ENCODE results near the gene APOL3.
"Not testable (repeated sequence)": the region's sequence is repeated elsewhere in the genome, so short reads cannot be mapped to it uniquely, and the experiment has no call there.

The APOL3 gene

DNA sequence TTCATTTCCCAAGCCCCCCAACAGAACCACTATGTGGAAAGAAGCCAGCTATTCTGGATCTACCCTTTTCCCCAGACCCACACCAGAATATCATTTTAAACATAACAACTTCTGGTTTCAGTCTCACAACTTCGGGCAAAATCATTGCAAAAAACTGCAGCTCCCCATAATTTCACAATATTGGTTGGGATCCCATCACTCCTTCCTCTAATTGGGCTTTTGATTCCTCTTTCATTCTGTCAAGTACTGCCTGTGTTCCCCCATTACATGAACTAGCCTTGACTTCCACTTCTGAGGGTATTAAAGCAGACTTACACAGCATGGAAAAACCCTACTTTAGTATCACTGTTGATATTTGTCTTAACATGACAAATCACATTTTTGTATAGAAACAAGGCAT, 4.1 kb upstream of the APOL3 start:
- peak overlapping the region in 2 of 21 experiments; percentile 33 to 94 for H3K27ac ChIP-seq
- no peak overlapping the region for H3K4me3 ChIP-seq

DNA sequence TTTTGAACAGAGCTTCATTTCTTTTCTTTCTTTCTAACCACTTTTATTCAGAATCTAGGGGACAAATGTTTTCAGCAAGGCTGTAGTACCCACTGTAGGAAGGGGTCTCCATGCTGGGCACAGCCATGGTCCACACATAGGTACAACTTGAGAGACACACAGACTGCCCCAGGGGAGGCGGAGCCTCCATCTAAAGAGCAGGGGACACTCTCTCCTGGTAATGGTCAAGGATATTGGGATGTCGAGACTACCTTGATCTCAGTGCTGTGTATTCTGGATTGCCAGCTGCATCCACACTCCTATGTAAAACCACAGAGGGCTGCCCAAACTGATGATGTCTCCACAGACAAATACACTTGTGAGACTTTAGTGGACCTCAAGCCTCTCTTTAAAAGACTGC, 2.9 kb upstream of the APOL3 start:
- Histone ChIP-seq H3K4me3 (no peak overlapping the region), H3K27ac (peak overlapping the region in 12 of 21 experiments; percentile 37 to 99 (median 72))

DNA sequence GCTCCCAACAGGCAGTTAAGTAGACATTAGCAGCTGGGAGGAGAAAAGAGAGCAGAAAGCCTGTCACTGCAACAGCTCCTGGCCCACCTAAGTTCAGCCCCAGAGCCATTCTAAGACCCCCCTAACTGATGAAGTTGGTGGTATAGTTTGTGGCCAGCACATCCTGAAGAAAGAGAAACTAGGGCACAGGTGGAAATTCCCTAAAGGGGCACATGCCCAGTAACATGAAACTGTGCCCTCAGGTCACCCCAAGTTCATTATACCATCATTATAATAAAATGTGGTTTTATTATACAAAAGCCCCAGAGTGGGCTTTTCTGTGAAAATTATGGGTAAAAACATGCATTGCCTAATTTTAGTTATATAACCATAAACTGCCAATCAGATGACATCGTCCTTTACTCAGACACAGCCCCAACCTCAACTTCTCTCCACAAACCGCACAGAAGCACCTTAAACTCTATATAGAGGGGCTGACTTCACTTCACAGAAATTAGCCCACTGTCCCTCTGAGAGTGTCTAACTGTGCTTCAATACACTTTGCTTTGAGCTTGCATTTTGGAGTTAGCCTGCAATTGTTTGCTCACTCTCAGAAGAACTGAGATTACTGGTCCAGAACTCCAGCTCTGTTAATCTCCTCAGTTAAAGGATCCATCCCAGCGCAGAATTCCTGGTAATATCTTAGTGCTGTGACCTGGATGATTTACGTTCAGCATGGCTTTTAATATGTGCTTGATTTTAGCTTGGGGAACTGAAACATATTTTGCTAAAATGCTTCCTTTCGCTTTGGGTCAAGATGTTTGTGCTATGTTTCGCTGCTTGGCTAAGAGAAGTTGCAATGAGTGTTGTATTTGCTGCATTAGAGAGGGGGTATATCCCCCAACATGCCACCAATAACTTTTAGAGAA, 1.8 kb upstream of the APOL3 start:
- no peak overlapping the region for H3K4me3 ChIP-seq
- H3K27ac ChIP-seq: peak overlapping the region in 17 of 21 experiments; percentile 2 to 99 (median 60)

DNA sequence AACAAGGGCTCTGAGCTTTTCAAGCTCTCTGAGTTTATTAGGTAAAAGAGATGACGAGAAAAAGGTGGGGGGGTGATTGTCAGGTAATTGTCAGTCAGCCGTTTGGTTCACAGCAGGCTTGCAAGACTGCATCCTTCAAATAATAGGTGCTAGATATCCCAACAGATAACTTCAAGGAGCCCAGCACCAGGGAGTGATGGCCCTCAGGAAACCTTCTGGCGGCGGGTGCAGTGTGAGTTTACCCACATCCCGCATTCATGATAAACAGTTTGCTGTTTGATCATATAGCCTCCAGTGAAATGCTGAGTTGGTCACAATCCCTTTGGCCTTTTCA, 1.2 kb upstream of the APOL3 start:
- peak overlapping the region in 15 of 21 experiments; percentile 2 to 99 (median 75) for H3K27ac ChIP-seq
- H3K4me3 ChIP-seq: not testable (repeated sequence)

DNA sequence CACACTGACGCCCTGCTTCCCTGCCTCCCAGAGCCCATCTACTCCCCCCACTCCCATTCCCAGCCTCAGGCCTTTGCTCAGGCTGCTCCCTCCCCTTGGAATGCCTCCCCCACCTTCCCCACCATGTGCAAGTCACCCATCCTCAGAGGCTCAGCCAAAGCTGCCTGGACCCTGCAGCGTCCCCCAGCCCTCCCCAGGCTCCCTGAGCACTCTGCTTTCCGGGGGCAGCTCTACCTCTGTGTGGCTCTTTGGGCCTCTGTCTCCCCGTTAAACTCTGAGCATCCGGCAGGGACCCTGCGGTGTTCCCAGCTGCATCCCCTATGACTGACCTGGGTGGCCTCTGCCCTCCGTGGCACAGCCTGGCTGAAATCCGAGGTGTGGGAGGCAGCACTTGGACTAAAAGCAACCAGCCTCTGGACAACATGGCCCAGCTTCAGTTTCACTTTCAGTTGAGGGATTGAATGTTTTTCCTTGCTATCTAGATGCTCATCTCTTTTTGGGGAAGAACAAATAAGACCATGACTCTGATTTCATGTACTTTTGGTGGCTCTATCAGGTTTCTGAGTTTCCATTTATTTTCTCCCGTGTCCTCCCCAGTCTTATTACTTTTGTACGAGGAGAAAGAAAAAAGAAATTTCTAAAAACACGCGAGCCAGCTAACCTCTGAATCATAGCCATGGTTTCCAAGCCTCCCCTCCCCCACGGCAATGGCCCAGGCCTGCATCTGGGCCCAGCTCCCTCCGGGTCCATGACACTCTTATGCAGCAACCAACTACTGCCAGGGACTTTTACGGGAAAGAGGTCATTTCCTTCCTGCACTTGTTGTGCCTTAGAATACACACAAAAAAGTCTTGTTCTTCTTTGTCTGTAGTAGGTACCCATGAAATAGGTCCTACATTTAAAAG, 3.8 kb downstream of the APOL3 start:
- H3K27ac ChIP-seq: peak overlapping the region; percentile 39 to 99 (median 92)
- peak overlapping the region; percentile 28 to 44 (median 39) for H3K4me3 ChIP-seq

DNA sequence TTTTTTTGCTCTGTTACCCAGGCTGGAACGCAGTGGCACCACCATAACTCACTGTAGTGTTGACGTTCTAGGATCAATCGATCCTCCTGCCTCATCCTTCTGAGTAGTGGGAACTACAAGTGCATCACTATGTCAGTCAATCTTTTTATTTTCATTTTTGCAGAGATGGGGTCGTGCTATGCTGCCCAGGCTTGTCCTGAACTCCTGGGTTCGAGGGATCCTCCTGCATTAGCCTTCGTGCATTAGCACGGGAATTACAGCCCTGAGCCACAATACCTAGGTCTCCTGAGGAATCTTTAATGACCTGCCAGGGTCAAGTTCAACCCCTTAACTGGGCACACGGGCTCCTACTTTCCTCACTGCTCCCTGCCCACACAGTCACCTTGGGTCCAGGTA, 4.4 kb downstream of the APOL3 start:
- H3K27ac ChIP-seq: peak overlapping the region; percentile 39 to 99 (median 92)
- H3K4me3 ChIP-seq: peak overlapping the region; percentile 28 to 44 (median 39)

DNA sequence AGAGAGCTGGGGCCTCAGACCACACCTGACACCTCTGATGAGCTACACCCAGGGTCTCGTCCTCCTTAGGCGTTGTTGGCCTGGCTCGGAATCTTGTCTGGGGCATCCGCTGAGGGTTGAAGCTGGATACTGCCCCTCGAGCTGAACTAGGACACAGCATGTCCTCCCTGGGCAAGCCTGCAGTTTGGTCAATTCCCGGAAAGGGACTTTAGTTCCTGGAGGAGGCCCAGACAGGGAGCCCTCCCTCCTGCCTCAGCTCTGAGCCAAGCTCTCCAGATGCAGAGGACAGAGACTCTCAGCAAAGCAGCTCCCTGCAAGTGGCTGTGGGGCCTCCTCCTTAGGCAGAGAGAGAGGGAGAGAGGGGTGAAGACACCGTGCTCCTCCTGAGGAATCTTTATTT, 4.9 kb downstream of the APOL3 start:
- H3K4me3 ChIP-seq: peak overlapping the region in 2 of 7 experiments; percentile 28 to 41
- peak overlapping the region; percentile 31 to 99 (median 92) for H3K27ac ChIP-seq

DNA sequence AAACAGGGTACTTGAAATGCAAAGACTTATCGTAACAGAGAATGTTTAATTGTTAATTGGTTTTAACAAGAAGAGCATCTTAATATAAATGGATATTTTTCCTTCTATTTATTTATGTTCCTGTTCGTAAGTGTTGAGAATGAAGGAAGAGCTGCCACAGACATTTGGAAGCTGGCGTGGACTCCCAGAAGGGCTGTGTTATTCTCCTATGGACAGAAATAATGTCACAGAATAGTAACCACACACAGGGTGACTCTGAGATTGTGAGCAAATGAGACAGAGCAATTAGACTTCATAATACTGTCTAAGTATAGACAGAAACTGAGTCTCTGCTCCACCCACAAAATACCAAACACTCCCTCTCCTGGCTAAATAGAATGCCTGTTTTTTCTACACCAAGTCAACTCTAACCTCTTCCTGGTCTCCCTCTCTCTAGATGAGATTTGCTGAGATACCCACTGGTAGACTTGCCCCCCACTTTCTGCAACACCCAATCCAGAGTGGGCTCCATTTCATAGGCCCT, 6.1 kb downstream of the APOL3 start:
- H3K27ac ChIP-seq: peak overlapping the region in 16 of 21 experiments; percentile 18 to 99 (median 92)
- no peak overlapping the region for H3K4me3 ChIP-seq

DNA sequence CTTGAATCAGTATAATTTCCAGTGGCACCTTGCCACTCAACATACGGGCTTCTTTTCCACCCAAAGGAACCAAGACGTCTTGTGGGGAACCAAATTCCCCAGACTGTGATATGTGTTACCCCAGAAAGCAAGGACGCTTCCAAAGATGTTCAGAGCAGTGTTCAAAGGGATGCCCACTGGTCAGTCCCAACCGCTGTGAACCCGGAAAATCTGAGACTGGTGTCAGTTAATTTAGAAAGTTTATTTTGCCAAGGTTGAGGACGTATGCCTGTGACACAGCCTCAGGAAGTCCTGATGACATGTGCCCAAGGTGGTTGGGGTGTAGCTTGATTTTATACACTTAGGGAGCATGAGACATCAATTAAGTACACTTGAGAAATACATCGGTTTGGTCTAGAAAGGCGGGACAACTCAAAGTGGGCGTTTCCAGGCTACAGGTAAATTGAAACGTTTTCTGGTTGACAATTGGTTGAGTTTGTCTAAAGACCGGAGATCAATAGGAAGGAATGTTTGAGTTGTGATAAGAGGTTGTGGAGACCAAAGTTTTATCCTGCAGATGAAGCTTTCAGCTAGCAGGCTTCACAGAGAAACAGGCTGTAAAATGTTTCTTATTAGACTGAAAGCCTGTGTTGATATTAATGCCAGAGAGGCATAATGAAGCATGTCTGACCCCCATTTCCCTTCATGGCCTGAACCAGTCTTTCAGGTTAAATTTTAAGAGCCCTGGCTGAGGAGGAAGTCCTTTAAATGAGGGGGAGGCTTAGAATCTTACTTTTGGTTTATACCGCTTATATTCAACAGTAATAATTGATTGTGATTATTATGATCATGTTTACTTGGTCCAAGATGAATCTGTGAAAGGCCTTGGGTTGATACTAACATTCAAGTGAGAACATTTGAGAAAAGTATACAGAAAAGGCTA, 6.8 kb downstream of the APOL3 start:
- Histone ChIP-seq H3K27ac (peak overlapping the region in 11 of 21 experiments; percentile 14 to 99 (median 89)), H3K4me3 (no peak overlapping the region)

DNA sequence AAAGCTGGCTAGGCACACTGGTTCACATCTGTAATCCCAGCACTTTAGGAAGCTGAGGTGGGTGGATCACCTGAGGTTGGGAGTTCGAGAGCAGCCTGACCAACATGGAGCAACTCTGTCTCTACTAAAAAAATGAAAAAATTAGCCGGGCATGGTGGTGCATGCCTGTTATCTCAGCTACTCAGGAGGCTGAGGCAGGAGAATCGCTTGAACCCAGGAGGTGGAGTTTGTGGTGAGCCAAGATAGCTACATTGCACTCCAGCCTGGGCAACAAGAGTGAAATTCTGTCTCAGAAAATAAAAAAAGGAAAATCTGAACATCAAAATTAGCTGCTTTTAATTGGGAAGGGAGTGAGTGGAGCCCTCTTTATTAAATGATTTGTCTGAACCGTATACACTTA, 7.7 kb downstream of the APOL3 start:
- not testable (repeated sequence) for H3K4me3 ChIP-seq
- peak overlapping the region in 2 of 21 experiments; percentile 8 to 91 for H3K27ac ChIP-seq

DNA sequence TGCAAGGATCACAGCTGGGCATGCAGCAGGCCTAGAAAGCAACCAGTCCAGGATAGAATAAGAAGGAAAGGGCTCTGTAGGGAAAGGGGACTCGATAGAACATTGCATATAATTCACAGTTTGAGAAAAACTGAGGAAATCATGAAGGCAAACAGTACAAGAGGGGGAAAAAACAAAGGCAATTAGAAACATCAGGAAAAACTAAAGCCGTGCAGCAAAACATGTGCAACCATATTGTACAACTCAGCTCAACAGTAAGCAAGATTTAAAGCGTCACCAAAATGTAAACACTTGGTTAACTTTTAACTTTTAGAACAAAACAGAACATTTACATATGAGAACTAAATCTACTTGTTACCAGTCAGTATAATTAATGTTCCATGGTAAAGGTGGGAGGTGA, 8.5 kb downstream of the APOL3 start:
- H3K27ac ChIP-seq: peak overlapping the region in 3 of 21 experiments; percentile 21 to 47 (median 22)
- no peak overlapping the region for H3K4me3 ChIP-seq

DNA sequence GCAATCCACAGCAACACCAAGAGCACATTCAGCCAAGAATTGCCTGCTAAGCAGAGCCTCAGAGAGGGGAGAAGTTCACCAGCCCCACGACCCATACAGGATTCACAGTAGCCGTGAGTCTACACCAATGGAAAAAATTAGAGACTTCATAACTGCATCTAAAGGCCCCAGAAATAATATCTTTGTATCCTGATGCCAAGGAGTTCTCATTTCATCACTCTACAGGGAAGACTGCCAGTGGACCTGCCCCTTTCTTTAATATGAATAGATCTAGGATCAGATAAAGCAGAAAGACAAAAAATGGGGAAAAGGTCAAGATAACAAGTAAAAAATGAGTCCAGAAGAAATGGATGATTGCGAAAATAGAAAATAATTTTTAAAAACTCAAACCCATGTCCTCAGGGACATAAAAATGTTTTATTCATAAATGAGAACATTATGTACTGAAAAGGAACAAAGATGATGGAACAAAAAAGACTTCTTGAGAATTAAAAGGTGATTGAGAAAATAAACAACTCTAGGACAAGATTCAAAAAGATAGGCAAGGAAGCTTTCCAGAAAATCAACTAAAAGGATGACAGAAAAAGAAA, 9.5 kb downstream of the APOL3 start:
- peak overlapping the region in 13 of 21 experiments; percentile 17 to 65 (median 38) for H3K27ac ChIP-seq
- no peak overlapping the region for H3K4me3 ChIP-seq

DNA sequence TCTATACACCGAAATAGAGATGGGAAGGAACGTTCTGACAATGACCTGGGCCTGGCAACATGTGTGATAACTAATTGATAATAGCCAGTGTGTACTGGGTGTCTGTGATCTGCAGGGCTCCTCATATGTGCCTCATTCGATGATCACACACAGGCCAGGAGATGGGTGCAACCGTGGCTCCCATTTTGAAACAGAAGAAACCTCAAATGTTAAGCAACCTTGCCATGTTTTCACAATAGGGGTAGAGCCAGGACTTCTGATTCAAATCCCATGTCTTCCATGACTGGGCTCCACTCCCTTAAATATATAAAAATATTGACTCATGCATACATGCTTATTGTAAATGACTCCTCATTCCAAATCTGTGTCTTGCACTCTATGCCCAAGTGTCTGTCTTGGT, 11.1 kb downstream of the APOL3 start:
- H3K4me3 ChIP-seq: no peak overlapping the region
- H3K27ac ChIP-seq: peak overlapping the region in 1 of 21 experiments; percentile 43

DNA sequence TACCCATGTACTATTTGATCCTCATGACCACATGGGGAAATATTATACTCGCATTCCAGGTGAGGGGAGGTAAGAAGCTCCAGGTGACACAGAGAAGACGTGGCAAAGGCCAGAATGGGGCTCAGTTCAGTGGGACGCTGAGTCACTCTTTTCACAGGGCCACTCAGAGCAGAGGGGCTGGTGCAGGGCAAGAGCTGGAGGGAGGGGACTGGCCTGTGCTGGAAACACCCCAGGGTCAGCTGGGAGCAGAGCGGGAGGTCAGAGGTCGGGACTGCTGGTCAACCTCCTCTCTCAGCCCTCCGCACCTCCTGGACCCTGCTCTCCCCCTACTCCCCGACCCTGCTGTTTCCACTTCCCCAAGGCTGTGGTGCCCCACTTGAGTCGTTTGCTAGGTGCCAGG, 12.1 kb downstream of the APOL3 start:
- Histone ChIP-seq H3K4me3 (no peak overlapping the region), H3K27ac (peak overlapping the region in 4 of 21 experiments; percentile 13 to 68 (median 38))

DNA sequence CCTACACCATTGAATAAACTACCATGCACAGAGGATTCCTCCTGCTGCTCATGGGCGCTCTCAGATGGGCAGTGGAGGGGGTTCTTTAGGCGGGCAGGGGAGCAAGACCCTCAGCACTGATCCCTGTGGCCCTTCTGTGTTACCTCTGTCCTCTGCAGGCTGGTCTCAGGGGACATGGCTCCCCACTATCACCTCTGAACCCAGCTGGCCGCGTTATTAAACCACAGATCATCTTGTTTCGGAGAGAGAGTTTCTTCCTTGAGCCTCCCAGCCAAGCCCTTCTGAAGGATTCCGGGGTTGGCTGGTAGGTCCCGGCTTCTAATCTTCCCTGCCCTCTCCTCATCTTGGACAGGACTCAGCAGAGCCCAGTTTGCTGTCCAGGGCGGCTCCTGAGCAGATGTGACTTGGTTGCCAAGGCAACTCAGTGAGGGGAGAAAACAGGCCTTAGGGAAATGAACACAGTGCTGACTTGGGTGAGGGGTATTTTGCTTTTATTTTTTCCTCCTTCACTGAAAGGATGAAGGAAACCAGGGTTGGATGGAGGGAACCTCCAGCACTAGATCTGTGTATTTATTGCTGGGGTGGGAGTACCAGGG, 13.3 kb downstream of the APOL3 start:
- Histone ChIP-seq H3K4me3 (no peak overlapping the region), H3K27ac (peak overlapping the region in 3 of 21 experiments; percentile 2 to 17 (median 2))

DNA sequence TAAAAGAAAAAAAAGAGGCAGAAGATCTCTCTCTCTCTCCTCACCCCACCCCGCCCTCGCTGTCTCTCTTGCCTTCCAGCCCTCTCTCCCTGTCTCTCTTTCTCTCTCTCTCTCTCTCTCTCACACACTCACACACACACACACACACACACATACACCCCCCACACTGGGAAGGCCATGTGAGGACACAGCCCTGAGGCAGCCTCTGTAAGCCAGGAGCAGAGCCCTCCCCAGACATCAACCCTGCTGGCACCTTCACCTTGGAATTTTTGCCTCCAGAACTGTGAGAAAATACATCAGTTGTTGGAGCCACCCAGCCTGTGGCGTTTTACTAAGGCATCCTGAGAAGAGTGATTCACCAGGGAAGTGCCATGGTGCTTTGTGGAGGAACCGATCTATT, 14.7 kb downstream of the APOL3 start:
- Histone ChIP-seq H3K27ac (peak overlapping the region in 1 of 21 experiments; percentile 21), H3K4me3 (no peak overlapping the region)

DNA sequence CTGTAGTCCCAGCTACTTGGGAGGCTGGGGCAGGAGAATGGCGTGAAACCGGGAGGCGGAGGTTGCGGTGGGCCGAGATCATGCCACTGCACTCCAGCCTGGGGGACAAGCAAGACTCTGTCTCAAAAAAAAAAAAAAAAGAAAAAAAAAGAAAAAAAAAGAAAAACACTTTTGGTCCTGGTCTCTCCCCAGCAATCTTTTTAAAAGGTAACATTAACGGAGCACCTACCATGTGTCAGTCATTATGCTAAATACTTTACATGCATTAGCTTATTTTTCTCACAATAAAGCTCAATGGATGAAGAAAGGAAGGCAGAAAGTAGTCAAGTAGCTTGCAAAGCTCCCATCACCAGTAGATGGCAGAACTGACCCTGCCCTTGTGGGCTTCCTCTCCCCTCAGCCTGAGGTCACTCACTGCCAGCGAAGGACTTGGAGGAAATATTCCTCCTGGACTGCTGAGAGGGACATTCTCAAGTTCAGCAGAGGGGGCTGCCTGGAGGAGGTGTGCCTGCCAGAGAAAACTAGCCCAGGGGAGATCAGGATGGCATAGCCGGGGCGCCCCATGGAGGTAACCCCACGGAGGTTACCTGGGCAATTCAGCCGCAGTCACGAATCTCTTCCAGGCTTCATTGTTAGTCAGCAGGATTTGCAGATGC, 15.5 kb downstream of the APOL3 start:
- no peak overlapping the region for H3K4me3 ChIP-seq
- no peak overlapping the region for H3K27ac ChIP-seq

DNA sequence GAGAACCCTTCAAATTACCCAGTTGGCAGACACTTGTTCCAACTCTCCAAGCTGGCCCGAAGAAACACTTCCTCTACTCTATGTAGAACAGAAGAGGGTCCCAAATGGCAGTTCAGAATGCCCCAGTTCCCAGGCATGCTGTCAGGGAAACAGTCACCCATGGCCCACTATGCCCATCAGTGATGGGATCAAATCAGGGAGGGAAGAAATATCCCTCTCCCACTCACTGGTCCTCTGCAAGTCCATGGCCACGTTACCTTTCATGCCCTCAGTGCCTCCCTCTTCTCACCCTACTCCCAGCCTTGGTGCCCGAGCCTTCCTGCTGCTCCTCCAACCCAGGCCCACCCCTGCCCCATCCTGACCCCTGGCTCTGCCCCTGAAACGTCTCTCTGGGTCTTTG, 16.6 kb downstream of the APOL3 start:
- H3K27ac ChIP-seq: no peak overlapping the region

More for the DNA sequence above, 16.6 kb downstream of the APOL3 start:
- H3K4me3 ChIP-seq: no peak overlapping the region

Measured in skin epidermis (tissue), 12 donors.